Uterus (tissue), 2 donors: Measurements from ENCODE around the gene TACSTD2.

ENCODE experiments used
- CTCF ChIP-seq, 4 experiments: fragments of 200-600 bp in 2 of 4; fragments of 450-650 bp in 2 of 4; sonication (generic) in 2 of 4; IDR thresholded peaks; one replicate each; pipeline ENCODE4 v1.5.1; 2016 to 2019; ENCODE audit warnings: antibody characterized with exemption in 4 of 4, mild to moderate bottlenecking in 2 of 4, moderate library complexity in 1 of 4
- POLR2A ChIP-seq, 2 donors: fragments of 450-650 bp; IDR thresholded peaks; one replicate each; pipeline ENCODE4 v1.6.1; 2016; ENCODE audit warnings: antibody characterized with exemption in 2 of 2, mild to moderate bottlenecking in 1 of 2, moderate library complexity in 1 of 2

DNA sequence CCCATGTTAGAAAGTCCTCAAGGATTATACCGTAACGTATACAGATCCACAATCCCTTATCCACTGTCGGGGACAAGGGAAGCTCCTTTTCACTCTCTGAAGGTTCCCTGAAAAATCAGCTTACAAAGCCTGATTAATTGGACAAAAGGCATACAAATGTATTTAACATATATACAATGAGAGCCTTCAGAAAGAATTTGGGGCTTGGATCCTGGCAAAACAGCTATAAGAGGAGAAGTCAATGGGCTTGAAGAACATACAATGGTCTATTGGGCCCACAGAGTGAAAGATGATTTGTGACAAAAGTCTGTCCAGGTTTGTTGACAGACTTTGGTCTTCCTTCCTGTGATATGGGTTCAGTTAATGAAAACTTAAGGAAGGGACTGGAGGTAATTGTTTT lies 10.7 kb downstream of the TACSTD2 start:
- no peak for TF ChIP-seq CTCF (IDR thresholded peaks at IDR 0.05)
- no peak for TF ChIP-seq POLR2A (IDR thresholded peaks at IDR 0.05)
